22Rv1 (cell line): ENCODE results near the gene PEDS1.

ENCODE experiments used
- H3K27ac ChIP-seq: fragments of 450-650 bp; 2 replicates; pipeline ENCODE4 v1.5.1; 2017
- CTCF ChIP-seq: fragments of 450-650 bp; IDR thresholded peaks from 2 replicates; pipeline ENCODE4 v1.5.1; 2017; ENCODE audit warnings: mild to moderate bottlenecking
- ZFX ChIP-seq: fragments of 450-650 bp; IDR thresholded peaks from 2 replicates; pipeline ENCODE4 v1.6.1; 2017; ENCODE audit warnings: antibody characterized with exemption, borderline replicate concordance

The PEDS1 gene

GRCh38 chr20:50127587-50128519 is 25.7 kb downstream of the PEDS1 start:
- TF ChIP-seq ZFX, result no peak
- TF ChIP-seq CTCF, result no peak
- no peak overlapping the region for H3K27ac ChIP-seq

GRCh38 chr20:50126662-50127061 is 26.9 kb downstream of the PEDS1 start:
- peak overlapping the region; percentile 44 for H3K27ac ChIP-seq
- TF ChIP-seq CTCF (no peak), ZFX (no peak)

- TF ChIP-seq CTCF (no peak), ZFX (no peak)
Observed at GRCh38 chr20:50125279-50125678, 28.2 kb downstream of the PEDS1 start.

GRCh38 chr20:50124496-50124895 is 29.0 kb downstream of the PEDS1 start:
- no peak overlapping the region for H3K27ac ChIP-seq
- TF ChIP-seq ZFX (no peak), CTCF (no peak)

More at GRCh38 chr20:50125279-50125678, 28.2 kb downstream of the PEDS1 start:
- H3K27ac ChIP-seq, result no peak overlapping the region

- TF ChIP-seq ZFX, result no peak
- TF ChIP-seq CTCF, result no peak
Observed at GRCh38 chr20:50123418-50123817, 30.1 kb downstream of the PEDS1 start.

GRCh38 chr20:50122763-50123162 is 30.8 kb downstream of the PEDS1 start:
- H3K27ac ChIP-seq, result no peak overlapping the region
- TF ChIP-seq CTCF, result no peak

More at GRCh38 chr20:50123418-50123817, 30.1 kb downstream of the PEDS1 start:
- H3K27ac ChIP-seq, result no peak overlapping the region

- TF ChIP-seq CTCF (no peak), ZFX (no peak)
- no peak overlapping the region for H3K27ac ChIP-seq
Observed at GRCh38 chr20:50121858-50122271, 31.7 kb downstream of the PEDS1 start.
